Measurements from ENCODE around the gene PHYKPL. TPM values are rescaled to one million over a fixed set of nuclear protein-coding genes. Genes with fewer than 3 reads are reported as not detected.

Gene PHYKPL
- total and polyA plus RNA-seq, 2 of the 13 experiments (the other 11 are each of a cell fraction or from before 2014, with no cell fraction given): 18.0 to 78.6 TPM

GRCh38 chr5:178230879-178231538 is 1.6 kb downstream of the PHYKPL start (continued):
- TF ChIP-seq ONECUT2 (CRISPR knock-in tag; IDR thresholded peaks at IDR 0.05) (no peak), PHB2 (IDR thresholded peaks at IDR 0.05; ENCODE audit: partially characterized antibody) (no peak), RXRB (CRISPR knock-in tag; IDR thresholded peaks at IDR 0.05; ENCODE audit: borderline replicate concordance) (no peak), ZNF564 (CRISPR knock-in tag; IDR thresholded peaks at IDR 0.05) (no peak), CEBPB (IDR thresholded peaks at IDR 0.05; ENCODE audit: borderline replicate concordance, low read depth, low read length) (peak; percentile 47; the same call in 1 of the 2 replicates), CCAR2 (optimal IDR thresholded peaks at IDR 0.05; ENCODE audit: low read depth, low read length) (no peak), LBX2 (CRISPR knock-in tag; IDR thresholded peaks at IDR 0.05; ENCODE audit: borderline replicate concordance) (no peak), MAZ (IDR thresholded peaks at IDR 0.05; ENCODE audit: borderline replicate concordance, low read depth, low read length) (no peak), MAZ (CRISPR knock-in tag; IDR thresholded peaks at IDR 0.05; ENCODE audit: low read depth) (0 out of 2 replicates have a peak, but pooled peaks have one; percentile 31), MEF2D (CRISPR knock-in tag; IDR thresholded peaks at IDR 0.05) (no peak), ZBTB25 (CRISPR knock-in tag; IDR thresholded peaks at IDR 0.05) (0 out of 2 replicates have a peak, but pooled peaks have one; percentile 21), MTF2 (CRISPR knock-in tag; IDR thresholded peaks at IDR 0.05; ENCODE audit: borderline replicate concordance) (no peak), ZNF772 (CRISPR knock-in tag; IDR thresholded peaks at IDR 0.05) (no peak), EEA1 (CRISPR knock-in tag; IDR thresholded peaks at IDR 0.05; ENCODE audit: borderline replicate concordance) (no peak), ARNT (IDR thresholded peaks at IDR 0.05) (no peak), ATRX (CRISPR knock-in tag; IDR thresholded peaks at IDR 0.05; ENCODE audit: borderline replicate concordance) (no peak), FLYWCH1 (CRISPR knock-in tag; IDR thresholded peaks at IDR 0.05) (no peak), KDM2A (CRISPR knock-in tag; IDR thresholded peaks at IDR 0.05; ENCODE audit: borderline replicate concordance, low read depth) (peak; percentile 16; the same call in 1 of the 2 replicates), SP2 (CRISPR knock-in tag; IDR thresholded peaks at IDR 0.05) (no peak), MYNN (CRISPR knock-in tag; IDR thresholded peaks at IDR 0.05; ENCODE audit: low read depth) (no peak), PHF20 (CRISPR knock-in tag; IDR thresholded peaks at IDR 0.05) (no peak), ZNF124 (CRISPR knock-in tag; IDR thresholded peaks at IDR 0.05) (no peak), ZUFSP (CRISPR knock-in tag; IDR thresholded peaks at IDR 0.05; ENCODE audit: borderline replicate concordance) (no peak)
